Measurements from ENCODE around the gene TFDP2. TPM values are rescaled to one million over a fixed set of nuclear protein-coding genes. Genes with fewer than 3 reads are reported as not detected.

The TFDP2 gene
- total RNA-seq, 1 experiment from 2014 or later = 55.4 TPM

GRCh38 chr3:142040941-142041491, 108.3 kb downstream of the TFDP2 start:
- no peak overlapping the region for H3K9ac ChIP-seq (ENCODE audit: low read length)
- no peak for TF ChIP-seq CTCF (IDR thresholded peaks at IDR 0.05 in 2 of 3, conservative IDR thresholded peaks at IDR 0.05 in 1 of 3; ENCODE audit: borderline replicate concordance in 1 of 3, insufficient read depth in 1 of 3, low read depth in 2 of 3, low read length in 2 of 3)
- no peak for TF ChIP-seq CBX3 (IDR thresholded peaks at IDR 0.05; ENCODE audit: low read depth)
- TF ChIP-seq POLR2AphosphoS5 (IDR thresholded peaks at IDR 0.05; ENCODE audit: low read depth, low read length) = no peak
- TF ChIP-seq SRF (IDR thresholded peaks at IDR 0.05; ENCODE audit: low read depth) = no peak
- TF ChIP-seq CEBPB (IDR thresholded peaks at IDR 0.05; ENCODE audit: low read depth) = no peak
- no peak for TF ChIP-seq RAD21 (IDR thresholded peaks at IDR 0.05; ENCODE audit: low read depth)
- TF ChIP-seq SIN3A (IDR thresholded peaks at IDR 0.05; ENCODE audit: low read depth) = no peak
- no peak for TF ChIP-seq EZH2phosphoT487 (IDR thresholded peaks at IDR 0.05; ENCODE audit: borderline replicate concordance)
- no peak for TF ChIP-seq MAX (IDR thresholded peaks at IDR 0.05)
- TF ChIP-seq ATF3 (IDR thresholded peaks at IDR 0.05) = no peak
- no peak for TF ChIP-seq EZH2 (IDR thresholded peaks at IDR 0.05)
- TF ChIP-seq JUND (IDR thresholded peaks at IDR 0.05) = no peak
- no peak for TF ChIP-seq ZFX (IDR thresholded peaks at IDR 0.05)
- no peaks in the 10 kb centered on the region for H3K36me3 ChIP-seq (ENCODE audit: control insufficient read depth in 1 of 2, insufficient read depth in 2 of 2, low read length in 2 of 2)
- DNase-seq (ENCODE audit: low read depth, low spot score) (no peak), ATAC-seq (no peak)
- no peak overlapping the region for H3K27ac ChIP-seq (ENCODE audit: low read depth, low read length)
- ChIA-PET CTCF (no interaction called here), RAD21 (ENCODE audit: low non-redundant PET in 1 of 2, low total read pairs in 2 of 2, uncharacterized antibody in 2 of 2, unreplicated experiment in 2 of 2) (no interaction called here), POLR2A (no interaction called here)
- intact Hi-C loops (cut with micrococcal nuclease) = no loop called here
- no TSS peak for BruUV-seq (replicated peaks)
- no peaks in the 10 kb centered on the region for H3K4me1 ChIP-seq (ENCODE audit: control insufficient read depth in 1 of 2, insufficient read depth in 2 of 2, low read length in 2 of 2)
- no peaks in the 10 kb centered on the region for H3K27me3 ChIP-seq (ENCODE audit: insufficient read depth, low read length)
- no peak overlapping the region for H3K4me2 ChIP-seq (ENCODE audit: low read length)
- no peaks in the 10 kb centered on the region for H3K9me3 ChIP-seq (ENCODE audit: control insufficient read depth in 1 of 2, insufficient read depth in 1 of 2, low read depth in 1 of 2, low read length in 2 of 2)
- H3K79me2 ChIP-seq (ENCODE audit: insufficient read depth, low read length) = no peaks in the 10 kb centered on the region
- H4K20me1 ChIP-seq (ENCODE audit: insufficient read depth) = no peaks in the 10 kb centered on the region
- H3K9me2 ChIP-seq (ENCODE audit: insufficient read depth) = no peaks in the 10 kb centered on the region
- no peak overlapping the region for H2AFZ ChIP-seq (ENCODE audit: low read depth, low read length, poor library complexity, severe bottlenecking)
- H3K4me3 ChIP-seq (replicated peaks in 1 of 2; ENCODE audit: low read depth in 1 of 2, low read length in 2 of 2) = no peak overlapping the region

Measured in HCT116 (cell line).